SU-DHL-6 (cell line): ENCODE measurements around the gene TMEM169.

Experiments
- H2AFZ ChIP-seq: fragments of 200-600 bp; sonication (generic); 2 replicates; pipeline ENCODE4 v1.6.1; 2014; ENCODE audit warnings: low read depth, mild to moderate bottlenecking, moderate library complexity, mixed read lengths, antibody characterized with exemption, low read length; ENCODE audit not compliant: severe bottlenecking
- H3F3A ChIP-seq: fragments of 200-600 bp; shearing (Covaris generic); 2 replicates; pipeline ENCODE4 v1.6.0; 2016; ENCODE audit warnings: antibody characterized with exemption, mild to moderate bottlenecking; ENCODE audit not compliant: insufficient read depth
- H3K27ac ChIP-seq: fragments of 200-600 bp; sonication (generic); 2 replicates; pipeline ENCODE4 v1.5.1; 2016; ENCODE audit warnings: low read depth, mild to moderate bottlenecking, low read length, moderate library complexity, mixed read lengths
- H3K27me3 ChIP-seq: fragments of 200-600 bp; sonication (generic), shearing (Covaris generic); 2 replicates; pipeline ENCODE4 v1.6.0; 2014; ENCODE audit warnings: mild to moderate bottlenecking, low read length
- H3K36me3 ChIP-seq: fragments of 200-600 bp; sonication (generic); 2 replicates; pipeline ENCODE4 v1.6.1; 2014; ENCODE audit warnings: mild to moderate bottlenecking, low read length, mixed read lengths
- H3K4me2 ChIP-seq: fragments of 300-600, 200-600 bp; shearing (Covaris generic), sonication (generic); 2 replicates; pipeline ENCODE4 v1.6.0; 2014; ENCODE audit warnings: low read length, low read depth, mild to moderate bottlenecking; ENCODE audit not compliant: poor library complexity, severe bottlenecking
- H3K4me3 ChIP-seq: fragments of 200-600 bp; sonication (generic); 2 replicates; pipeline ENCODE4 v1.5.1; 2014; ENCODE audit warnings: antibody characterized with exemption, low read length, mild to moderate bottlenecking, mixed read lengths; ENCODE audit not compliant: insufficient read depth, poor library complexity, severe bottlenecking
- H3K79me2 ChIP-seq: fragments of 200-600 bp; sonication (generic); 2 replicates; pipeline ENCODE4 v1.6.1; 2014; ENCODE audit warnings: mild to moderate bottlenecking, low read length, moderate library complexity; ENCODE audit not compliant: insufficient read depth
- H3K9ac ChIP-seq: fragments of 200-600 bp; sonication (generic); 2 replicates; pipeline ENCODE4 v1.7.0; 2014; ENCODE audit warnings: mild to moderate bottlenecking, low read length
- H3K9me2 ChIP-seq: fragments of 200-600 bp; sonication (generic); replicated peaks from 2 replicates; pipeline ENCODE4 v1.6.1; 2014; ENCODE audit warnings: low read length; ENCODE audit not compliant: insufficient read depth
- H3K9me3 ChIP-seq: fragments of 200-600 bp; sonication (generic); 2 replicates; pipeline ENCODE4 v1.6.1; 2014; ENCODE audit warnings: low read length, mixed read lengths; ENCODE audit not compliant: insufficient read depth
- H4K20me1 ChIP-seq: fragments of 200-600 bp; sonication (generic); 2 replicates; pipeline ENCODE4 v1.6.1; 2014; ENCODE audit warnings: low read depth, mild to moderate bottlenecking, antibody characterized with exemption, low read length, moderate library complexity, mixed read lengths
- CTCF ChIP-seq: fragments of 200-600 bp; sonication (generic); IDR thresholded peaks from one replicate; pipeline ENCODE4 v1.5.1; 2017; ENCODE audit warnings: antibody characterized with exemption, mild to moderate bottlenecking, low read length, moderate library complexity; ENCODE audit not compliant: insufficient read depth, poor library complexity, severe bottlenecking
- EZH2phosphoT487 ChIP-seq: fragments of 200-600 bp; sonication (generic), shearing (Covaris generic); conservative IDR thresholded peaks from 2 replicates; pipeline ENCODE4 v1.6.1; 2018; ENCODE audit warnings: mild to moderate bottlenecking, antibody characterized with exemption, low read length, moderate library complexity, mixed read lengths

Gene TMEM169

GRCh38 chr2:216083464-216084281 is 2.0 kb downstream of the TMEM169 start:
- TF ChIP-seq EZH2phosphoT487 (no peak), CTCF (no peak)
- Histone ChIP-seq H2AFZ (no peak overlapping the region), H3F3A (no peaks in the 10 kb centered on the region), H3K27me3 (no peaks in the 10 kb centered on the region), H3K9ac (no peak overlapping the region), H3K4me3 (no peak overlapping the region), H4K20me1 (no peaks in the 10 kb centered on the region), H3K79me2 (no peaks in the 10 kb centered on the region), H3K36me3 (no peaks in the 10 kb centered on the region), H3K4me2 (no peak overlapping the region), H3K27ac (no peak overlapping the region), H3K9me2 (no peaks in the 10 kb centered on the region), H3K9me3 (no peaks in the 10 kb centered on the region)

GRCh38 chr2:216084547-216084946 is 2.8 kb downstream of the TMEM169 start:
- H3F3A ChIP-seq = no peaks in the 10 kb centered on the region
- H3K27me3 ChIP-seq = no peaks in the 10 kb centered on the region
- H3K9me2 ChIP-seq = no peaks in the 10 kb centered on the region
- no peak overlapping the region for H3K9ac ChIP-seq
- no peaks in the 10 kb centered on the region for H3K9me3 ChIP-seq
- no peak overlapping the region for H3K27ac ChIP-seq
- no peak overlapping the region for H3K4me3 ChIP-seq
- no peaks in the 10 kb centered on the region for H4K20me1 ChIP-seq
- H2AFZ ChIP-seq = peak overlapping the region; percentile 25
- no peaks in the 10 kb centered on the region for H3K79me2 ChIP-seq
- no peaks in the 10 kb centered on the region for H3K36me3 ChIP-seq
- H3K4me2 ChIP-seq = no peak overlapping the region
- TF ChIP-seq CTCF (no peak), EZH2phosphoT487 (no peak)

- Histone ChIP-seq H3F3A (no peaks in the 10 kb centered on the region), H4K20me1 (no peaks in the 10 kb centered on the region), H3K9me3 (no peaks in the 10 kb centered on the region), H3K27me3 (no peaks in the 10 kb centered on the region), H2AFZ (no peak overlapping the region), H3K79me2 (no peaks in the 10 kb centered on the region), H3K36me3 (no peaks in the 10 kb centered on the region), H3K9me2 (no peaks in the 10 kb centered on the region), H3K4me2 (no peak overlapping the region), H3K27ac (no peak overlapping the region), H3K4me3 (no peak overlapping the region), H3K9ac (no peak overlapping the region)
- TF ChIP-seq CTCF (no peak), EZH2phosphoT487 (no peak)
Observed at GRCh38 chr2:216086207-216086893, 4.6 kb downstream of the TMEM169 start.
